ENCODE data around the gene CASP9.

The CASP9 gene

GRCh38 chr1:15524021-15524282, at the start of gene CASP9:
Gene CASP9, minus strand, starts transcription at chr1:15524215. Its CDS starts 15 bp downstream, at chr1:15524200.
- no peak for DNase-seq (ENCODE audit: low read depth)

- DNase-seq (ENCODE audit: low read depth), result no peak
Observed at GRCh38 chr1:15573477-15573876, 49.5 kb upstream of the CASP9 start.

GRCh38 chr1:15571266-15571665, 47.3 kb upstream of the CASP9 start:
- DNase-seq (ENCODE audit: low read depth), result no peak

- DNase-seq (ENCODE audit: low read depth), result no peak
Observed at GRCh38 chr1:15570861-15571260, 46.8 kb upstream of the CASP9 start.

- no peak for DNase-seq (ENCODE audit: low read depth)
Observed at GRCh38 chr1:15568387-15569073, 44.5 kb upstream of the CASP9 start.

GRCh38 chr1:15559189-15559810, 35.3 kb upstream of the CASP9 start:
- DNase-seq (ENCODE audit: low read depth), result no peak

GRCh38 chr1:15558516-15558915, 34.5 kb upstream of the CASP9 start:
- DNase-seq (ENCODE audit: low read depth), result no peak

- no peak for DNase-seq (ENCODE audit: low read depth)
Observed at GRCh38 chr1:15557594-15557993, 33.6 kb upstream of the CASP9 start.

GRCh38 chr1:15557008-15557407, 33.0 kb upstream of the CASP9 start:
- no peak for DNase-seq (ENCODE audit: low read depth)

GRCh38 chr1:15550573-15550972, 26.6 kb upstream of the CASP9 start:
- no peak for DNase-seq (ENCODE audit: low read depth)

- DNase-seq (ENCODE audit: low read depth), result no peak
Observed at GRCh38 chr1:15546641-15547040, 22.6 kb upstream of the CASP9 start.

GRCh38 chr1:15543589-15544568, 19.9 kb upstream of the CASP9 start:
- no peak for DNase-seq (ENCODE audit: low read depth)

- no peak for DNase-seq (ENCODE audit: low read depth)
Observed at GRCh38 chr1:15543251-15543588, 19.2 kb upstream of the CASP9 start.

- DNase-seq (ENCODE audit: low read depth), result no peak
Observed at GRCh38 chr1:15542388-15543250, 18.6 kb upstream of the CASP9 start.

GRCh38 chr1:15541231-15541792, 17.3 kb upstream of the CASP9 start:
- DNase-seq (ENCODE audit: low read depth), result no peak

GRCh38 chr1:15540186-15540585, 16.2 kb upstream of the CASP9 start:
- no peak for DNase-seq (ENCODE audit: low read depth)

- no peak for DNase-seq (ENCODE audit: low read depth)
Observed at GRCh38 chr1:15538771-15539170, 14.8 kb upstream of the CASP9 start.

GRCh38 chr1:15531682-15532081, 7.7 kb upstream of the CASP9 start:
- DNase-seq (ENCODE audit: low read depth), result no peak

- no peak for DNase-seq (ENCODE audit: low read depth)
Observed at GRCh38 chr1:15531003-15531402, 7.0 kb upstream of the CASP9 start.

- peak; percentile 92 for DNase-seq (ENCODE audit: low read depth)
Observed at GRCh38 chr1:15526490-15527339, 2.7 kb upstream of the CASP9 start, which contains the start of gene DNAJC16. Gene DNAJC16, plus strand, starts transcription at chr1:15526848. Its CDS starts 2,258 bp downstream, at chr1:15529106.

- no peak for DNase-seq (ENCODE audit: low read depth)
Observed at GRCh38 chr1:15526021-15526489, 2.0 kb upstream of the CASP9 start.

All from stimulated activated CD4-positive, alpha-beta T cell treated with anti-CD3 and anti-CD28 coated beads, Interleukin-2, amount 100 ng/mL, for 4 hours (primary cell).